Colon (tissue), 2 donors: Measurements from ENCODE around the gene AUTS2.

Source experiments
- FAIRE-seq: peaks from 2 replicates; lab custom pipeline; 2012; peaks lifted over from hg19 to GRCh38; lab: Jason Lieb, UNC
- donor health status: control.
- donor health status: control.

The AUTS2 gene

DNA sequence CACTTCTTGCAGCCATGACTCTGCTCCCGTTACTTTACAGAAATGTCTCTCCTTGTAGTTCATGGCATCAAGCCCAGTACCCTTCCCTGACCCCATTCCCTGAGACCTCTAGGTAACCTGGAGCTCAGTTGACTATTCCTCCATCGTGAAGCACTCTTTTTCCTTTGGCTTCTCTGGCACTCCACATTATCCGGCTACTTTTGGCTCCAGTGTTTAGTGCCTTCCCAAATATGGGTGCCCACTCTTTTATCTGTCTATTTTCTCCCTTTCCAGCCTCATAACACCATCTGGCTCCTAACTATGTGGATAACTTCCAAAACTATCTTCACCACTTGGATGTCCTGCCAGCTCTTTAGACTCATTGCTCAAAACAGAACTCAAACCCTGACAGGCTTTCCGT lies 788.9 kb downstream of the AUTS2 start:
- no peak for FAIRE-seq

DNA sequence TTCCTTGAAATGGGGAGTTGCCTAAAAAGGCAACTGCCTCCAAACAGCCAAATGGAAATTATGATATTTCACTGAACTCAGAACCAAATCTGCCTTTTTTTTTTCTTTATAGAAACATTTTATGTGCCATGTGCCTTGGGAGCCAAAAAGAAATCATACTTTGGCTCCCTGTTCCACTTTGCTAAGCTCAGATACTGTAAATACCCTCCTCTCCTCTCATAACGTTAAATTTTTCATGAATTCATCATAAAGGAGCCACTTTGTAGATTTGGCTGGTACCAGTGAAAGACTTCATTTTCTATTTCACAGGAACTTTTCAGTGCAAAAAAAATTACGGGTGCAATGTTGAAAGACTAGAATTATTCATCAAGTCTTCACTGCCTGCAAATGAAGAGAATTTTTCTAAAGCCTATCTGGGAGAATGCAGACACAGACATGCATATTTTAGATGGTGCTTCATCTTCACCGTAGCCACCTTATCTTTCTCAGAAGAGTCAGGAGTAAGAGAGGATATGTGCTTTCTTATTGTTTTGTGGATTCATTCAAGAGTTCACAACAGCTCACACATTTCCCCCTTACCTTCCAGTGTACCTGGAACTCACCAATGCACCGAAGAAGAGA lies 791.4 kb downstream of the AUTS2 start:
- FAIRE-seq: no peak

DNA sequence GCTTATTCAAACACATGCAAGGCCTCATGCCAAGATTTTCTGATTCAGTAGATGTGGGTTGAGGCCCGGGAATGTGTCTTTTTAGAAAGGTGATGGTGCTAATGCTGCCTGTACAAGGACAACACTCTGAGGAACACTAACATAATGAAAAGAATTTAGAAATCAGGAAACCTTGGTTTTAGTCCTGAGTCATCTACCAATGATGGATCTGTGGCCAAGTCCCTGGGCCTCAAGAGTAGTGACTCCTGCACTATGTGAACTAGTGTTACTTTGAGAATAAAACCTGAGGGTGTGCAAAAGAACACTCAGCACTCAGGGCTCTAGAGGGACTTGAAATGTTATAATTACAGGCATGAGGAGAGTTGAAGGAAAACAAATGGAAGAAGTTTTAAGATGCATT lies 792.0 kb downstream of the AUTS2 start:
- FAIRE-seq: no peak

DNA sequence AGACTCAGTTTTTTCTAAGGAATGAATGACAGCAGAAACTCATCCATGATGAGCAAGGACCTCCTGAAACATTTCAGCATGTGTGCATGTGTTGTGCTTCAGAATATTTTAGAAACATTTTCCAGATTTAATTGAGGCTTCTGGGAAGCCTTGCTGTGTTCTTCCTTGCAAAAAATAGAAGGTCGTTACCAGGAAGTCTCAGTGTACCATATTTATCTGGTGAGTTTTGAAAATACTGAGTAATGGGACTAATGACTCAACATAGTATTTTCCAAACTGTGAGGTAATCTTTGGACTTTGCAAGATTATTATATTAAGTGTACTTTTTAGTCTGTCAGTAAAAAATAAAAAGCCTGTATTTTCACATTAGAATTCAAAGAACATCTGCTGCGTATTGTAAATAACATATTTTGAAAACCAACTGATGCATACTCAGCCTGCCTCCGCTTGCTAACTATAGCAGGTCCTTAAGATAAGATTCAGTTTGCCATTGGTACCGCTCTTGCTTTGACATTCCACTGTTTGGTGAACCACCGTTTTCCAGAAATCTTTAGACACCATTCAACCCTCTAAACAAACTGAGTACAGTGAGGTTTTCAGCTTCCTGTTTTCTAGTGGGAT lies 794.1 kb downstream of the AUTS2 start:
- no peak for FAIRE-seq

DNA sequence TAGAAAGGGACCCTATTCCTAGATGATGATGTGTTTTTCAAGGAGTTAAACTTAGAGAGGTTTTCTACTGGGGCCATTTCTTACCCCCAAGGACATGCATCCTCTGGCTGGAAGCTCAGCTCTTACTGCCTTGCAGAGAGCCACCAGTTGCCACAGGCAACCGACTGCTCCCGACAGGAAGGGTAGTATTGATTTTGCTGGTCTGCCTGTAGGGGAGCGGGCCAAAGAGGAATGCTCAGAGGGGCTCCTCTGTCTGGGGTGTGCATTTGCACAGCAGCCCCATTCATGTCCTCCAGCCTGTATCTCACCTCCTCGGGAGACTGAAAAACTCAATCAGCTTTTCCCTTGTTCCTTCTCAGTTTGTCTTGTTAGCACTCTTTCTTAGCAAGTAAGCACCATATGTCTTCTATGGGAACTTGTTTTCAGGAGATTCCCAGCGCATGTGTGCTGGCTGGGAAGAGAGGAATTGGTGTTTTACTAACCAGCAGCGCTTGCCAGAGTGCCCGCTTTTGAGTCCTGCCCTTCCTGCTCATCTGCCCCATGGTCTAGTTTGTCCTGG lies 794.7 kb downstream of the AUTS2 start:
- FAIRE-seq: no peak

DNA sequence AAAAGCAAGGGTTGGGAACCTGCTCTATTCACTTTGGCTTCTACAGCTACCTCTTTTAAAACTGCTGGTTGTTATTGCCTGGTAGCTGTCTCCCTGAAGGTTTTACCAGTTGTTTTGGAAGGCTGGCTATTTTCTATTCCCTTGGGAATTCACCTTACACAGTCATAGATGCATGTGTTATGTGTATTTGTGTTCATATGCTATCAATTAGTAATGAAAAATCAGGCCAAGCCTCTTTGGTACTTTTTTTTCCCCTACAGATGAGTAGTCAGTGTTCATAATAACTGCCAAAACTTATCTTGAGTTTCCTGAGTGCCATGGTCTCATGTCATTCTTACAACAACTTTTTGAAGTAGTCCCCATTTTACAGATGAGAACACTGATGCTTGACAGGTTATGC lies 795.7 kb downstream of the AUTS2 start:
- no peak for FAIRE-seq

DNA sequence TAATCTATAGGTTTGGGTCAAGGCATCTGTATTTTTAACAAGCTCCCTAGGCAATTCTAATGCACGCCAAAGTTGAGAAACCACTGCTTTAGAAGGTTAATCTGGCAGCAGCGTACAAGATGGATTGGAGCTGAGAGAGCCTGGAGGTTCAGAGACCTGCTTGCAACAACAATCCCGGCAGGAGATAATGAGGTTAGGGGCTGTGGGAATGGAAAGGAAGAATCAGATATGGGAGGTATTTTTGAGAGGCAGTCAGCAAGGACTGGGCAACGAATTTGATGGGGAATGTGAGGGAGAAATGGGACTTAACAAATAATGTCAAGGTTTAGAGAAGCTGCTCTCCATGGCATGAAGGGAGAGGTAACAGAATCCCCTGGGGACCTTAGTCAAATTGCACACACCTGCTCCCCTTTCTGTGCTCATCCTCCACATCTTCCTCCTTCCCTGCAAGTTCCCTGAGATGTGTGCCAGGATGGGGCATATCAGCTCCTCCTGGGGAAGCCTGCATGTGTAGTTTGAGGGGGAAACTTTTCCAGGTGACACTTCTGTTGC lies 802.6 kb downstream of the AUTS2 start:
- no peak for FAIRE-seq

DNA sequence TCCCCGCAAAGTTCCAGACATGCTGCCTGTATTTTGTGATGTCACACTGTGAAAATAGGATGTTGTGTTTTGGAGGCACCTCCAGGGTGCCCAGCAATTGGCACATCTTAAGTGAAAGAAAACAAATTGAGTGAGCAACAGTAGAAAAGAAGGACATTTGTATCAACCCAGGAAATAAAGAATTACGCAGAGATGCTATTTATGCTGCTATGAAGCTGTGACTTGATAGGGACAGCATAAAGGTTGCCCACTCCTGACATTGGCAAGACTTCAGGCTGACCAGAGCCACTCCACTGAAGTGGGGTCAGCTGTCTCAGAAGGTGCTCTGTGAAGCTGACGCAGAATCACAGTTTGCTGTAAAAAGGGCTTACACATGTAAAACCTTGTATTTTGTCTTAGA lies 803.8 kb downstream of the AUTS2 start:
- FAIRE-seq: no peak

DNA sequence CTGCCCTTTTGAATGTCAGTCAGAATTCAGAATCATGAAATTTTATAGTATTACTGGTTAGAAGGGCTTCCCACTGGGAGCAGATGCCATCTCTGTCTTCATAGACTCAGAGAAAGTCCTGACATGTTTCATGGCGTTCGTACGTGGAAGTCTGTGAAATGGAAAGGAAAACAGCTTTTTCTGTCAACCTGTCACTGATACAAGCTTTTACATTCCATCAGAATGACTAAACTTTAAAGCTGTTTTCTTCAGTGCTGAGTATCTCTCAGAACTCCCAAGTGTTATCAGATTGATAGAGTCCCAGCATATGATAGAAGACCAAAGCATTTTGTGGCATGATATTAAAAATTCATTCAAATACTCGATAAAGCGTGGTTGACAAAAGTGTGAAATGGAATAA lies 807.0 kb downstream of the AUTS2 start:
- FAIRE-seq: no peak

DNA sequence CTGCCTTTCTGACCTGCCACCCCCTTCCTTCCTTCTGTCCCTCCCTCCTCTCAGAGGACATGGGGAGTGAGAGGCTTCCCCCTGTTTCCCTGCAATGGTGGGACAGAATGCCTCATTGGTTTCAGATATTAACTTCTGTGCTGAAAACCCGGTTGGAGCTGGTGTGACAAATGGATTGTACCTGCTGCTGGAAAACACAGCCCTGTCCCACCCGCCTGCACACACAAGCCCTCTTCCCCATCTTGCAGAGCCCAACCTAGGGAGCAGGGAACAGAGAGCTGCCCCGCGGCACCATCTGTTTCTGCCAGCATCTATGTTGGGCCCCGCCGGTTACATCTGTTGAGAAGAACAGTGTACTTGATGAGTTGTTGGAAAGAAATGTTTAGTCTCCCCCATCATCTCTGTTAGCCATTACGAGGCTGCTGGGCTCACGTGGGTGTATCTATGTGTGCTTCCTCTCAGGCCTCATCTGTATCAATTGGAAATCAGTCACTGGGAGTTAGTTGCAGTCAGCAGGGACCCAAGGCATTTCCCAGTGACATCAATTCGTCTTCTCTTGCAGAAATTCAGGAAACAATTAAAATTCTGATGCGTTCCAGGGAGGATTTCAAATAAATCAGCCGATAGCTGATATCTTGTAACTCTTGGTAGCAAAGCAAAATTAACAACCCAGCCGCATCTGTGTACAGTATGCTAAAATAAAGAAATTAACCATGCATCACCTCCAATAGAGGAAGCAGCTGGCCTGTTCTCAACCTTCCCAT lies 808.1 kb downstream of the AUTS2 start:
- no peak for FAIRE-seq

DNA sequence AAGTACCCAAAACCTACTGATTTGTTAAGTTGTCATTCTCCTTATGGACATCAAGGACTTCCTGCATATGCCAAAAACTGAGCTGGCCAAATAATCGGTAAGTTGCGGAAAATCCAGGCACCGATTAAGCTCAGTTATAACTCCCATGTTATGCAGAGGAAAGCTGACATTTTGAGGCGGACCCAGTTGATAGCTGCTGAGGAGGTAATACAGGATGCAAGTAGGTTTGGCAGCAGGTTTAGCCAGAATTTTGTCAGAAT lies 808.6 kb downstream of the AUTS2 start:
- FAIRE-seq: no peak

DNA sequence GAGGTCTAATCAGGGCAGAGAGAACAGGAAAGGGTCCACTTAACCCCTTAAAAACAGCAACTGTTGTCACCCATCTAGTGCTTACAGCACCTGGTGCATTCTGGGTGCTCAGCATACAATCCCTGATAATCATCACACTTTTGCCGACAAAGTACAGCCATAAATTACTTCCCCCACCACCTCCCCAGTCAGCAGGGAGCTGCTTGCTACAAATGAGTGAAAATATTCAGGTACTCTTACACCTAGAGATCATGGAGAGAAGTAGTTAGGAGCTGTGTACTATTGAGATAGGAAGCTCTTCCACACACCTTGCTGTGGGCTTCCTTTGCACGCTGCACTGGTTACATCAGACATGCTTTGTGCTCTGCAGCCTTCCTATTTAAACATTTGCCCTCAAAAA lies 810.2 kb downstream of the AUTS2 start:
- no peak for FAIRE-seq

DNA sequence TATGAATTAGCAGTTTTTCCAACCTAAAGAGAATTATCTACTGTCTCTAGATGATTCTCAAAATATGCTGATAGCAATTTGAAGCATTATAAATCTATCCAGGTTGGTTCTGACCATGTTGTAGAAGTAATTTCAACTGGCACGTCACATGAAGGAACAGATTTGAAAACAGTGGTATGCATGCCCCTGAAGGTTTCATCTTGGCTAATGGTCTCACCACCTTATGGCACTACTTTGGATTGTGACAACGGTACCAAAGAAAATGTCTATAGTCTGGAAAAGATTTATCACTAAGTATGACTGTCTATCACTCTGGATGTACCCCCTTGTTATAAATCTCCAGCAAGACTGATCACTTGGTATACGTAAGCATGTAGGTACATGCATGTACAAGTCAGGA lies 810.6 kb downstream of the AUTS2 start:
- FAIRE-seq: no peak

DNA sequence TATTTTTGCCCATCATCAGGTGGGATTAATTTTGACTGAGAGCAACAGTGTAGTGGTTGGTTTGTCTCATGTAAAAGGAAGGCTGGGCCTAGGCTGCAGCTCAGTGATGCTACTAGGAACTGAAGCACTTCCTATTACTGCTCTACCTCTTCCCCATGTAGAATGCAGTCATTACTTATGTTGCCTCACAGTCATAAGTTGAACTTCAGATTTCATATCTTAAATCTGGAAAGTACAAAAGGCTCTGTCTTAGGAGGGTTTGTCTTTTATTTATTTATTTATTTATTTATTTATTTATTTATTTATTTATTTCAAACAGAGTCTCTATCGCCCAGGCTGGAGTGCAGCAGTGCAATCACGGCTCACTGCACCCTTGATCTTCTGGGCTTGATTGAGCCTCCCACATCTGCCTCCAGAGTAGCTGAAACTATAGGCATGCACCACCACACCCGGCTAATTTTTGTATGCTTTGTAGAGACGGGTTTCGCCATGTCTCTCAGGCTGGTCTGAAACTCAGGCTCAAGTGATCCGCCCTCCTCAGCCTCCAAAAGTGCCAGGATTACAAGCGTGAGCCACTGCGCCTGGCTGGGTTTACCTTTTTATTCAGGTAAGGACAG lies 812.0 kb downstream of the AUTS2 start:
- FAIRE-seq: no peak

DNA sequence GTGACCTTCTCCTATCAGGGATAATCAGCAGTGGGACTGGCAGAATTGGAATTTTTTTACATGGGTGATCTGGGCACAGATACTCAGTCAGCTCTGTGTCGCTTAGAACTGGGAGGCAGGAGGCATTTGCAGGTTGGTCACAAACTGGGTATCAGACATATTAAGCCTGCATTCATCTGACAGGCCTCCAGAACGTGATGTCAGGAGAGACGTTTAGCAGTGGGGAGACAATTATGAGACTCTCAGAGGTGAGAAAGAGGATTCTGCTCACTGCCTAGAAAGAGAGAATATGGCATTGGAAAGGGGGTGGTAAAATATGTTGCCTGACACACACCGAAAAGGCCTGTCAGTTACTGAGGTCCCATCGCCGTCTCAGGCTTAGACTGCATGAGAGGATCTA lies 816.1 kb downstream of the AUTS2 start:
- FAIRE-seq: no peak

DNA sequence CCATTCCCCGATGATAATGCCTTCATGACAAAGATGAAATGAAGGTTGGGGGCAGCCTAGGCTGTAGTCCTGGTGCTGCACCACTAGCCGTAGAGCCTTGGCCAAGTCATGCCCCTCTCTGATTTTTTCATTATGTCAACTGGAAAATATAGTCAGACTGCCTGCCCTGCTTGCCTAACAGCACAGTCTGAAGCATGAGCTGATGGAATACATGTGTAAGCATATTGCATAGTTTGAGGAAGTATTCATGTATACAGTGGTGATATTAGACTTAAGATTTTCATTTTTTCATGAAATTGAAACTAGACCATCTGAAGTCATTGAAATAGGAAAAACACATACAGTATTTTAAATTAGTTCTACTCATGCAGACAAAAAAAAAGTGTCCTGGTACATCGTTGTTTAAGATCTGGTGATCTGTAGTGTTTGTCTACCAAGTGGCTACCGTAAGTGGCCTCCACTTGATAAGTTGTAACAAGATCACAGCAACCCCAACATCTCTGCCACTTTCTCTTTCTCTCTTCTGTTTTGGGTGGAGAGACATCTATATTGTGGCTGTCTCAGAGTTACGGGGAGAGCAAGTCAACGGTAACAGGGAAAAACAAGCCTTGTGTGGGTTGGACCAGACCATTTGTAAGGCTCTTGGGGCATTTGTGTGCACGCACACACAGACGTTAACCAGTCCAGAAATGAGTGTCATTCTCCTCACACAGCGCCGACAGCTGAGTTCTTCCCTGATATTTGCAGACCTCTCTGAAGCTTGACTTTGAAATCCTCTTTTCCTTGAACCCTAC lies 817.1 kb downstream of the AUTS2 start:
- FAIRE-seq: no peak

DNA sequence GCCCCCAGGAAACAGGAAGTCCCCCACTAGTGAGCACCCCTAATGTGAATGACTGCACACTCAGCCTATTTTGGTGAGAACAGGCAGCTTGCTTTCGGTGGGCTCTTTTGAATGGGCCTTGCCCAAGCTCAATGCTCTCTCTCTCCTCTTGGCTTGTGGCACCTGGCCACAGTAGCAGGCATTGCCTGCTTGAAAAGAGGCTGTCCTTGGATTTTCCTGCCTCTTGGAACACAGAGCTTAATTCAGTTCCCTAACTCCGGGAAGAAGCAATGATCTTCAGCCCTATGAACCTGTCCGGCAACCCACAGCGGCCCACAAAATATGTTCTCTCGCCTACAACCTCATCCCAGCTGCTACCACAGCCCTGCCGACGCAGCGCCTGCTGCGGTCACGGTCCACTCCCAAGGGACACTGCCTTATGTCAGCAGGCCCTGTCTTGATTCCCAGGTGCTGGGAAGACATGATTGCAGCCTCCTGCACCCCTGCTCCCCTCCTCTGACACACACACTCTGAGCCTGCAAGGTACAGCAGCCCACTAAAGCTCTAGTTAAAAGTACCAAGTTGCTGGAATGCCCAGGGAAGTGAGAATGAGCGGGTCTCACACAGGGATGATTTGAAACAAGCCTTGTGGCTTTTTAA lies 818.2 kb downstream of the AUTS2 start:
- no peak for FAIRE-seq

DNA sequence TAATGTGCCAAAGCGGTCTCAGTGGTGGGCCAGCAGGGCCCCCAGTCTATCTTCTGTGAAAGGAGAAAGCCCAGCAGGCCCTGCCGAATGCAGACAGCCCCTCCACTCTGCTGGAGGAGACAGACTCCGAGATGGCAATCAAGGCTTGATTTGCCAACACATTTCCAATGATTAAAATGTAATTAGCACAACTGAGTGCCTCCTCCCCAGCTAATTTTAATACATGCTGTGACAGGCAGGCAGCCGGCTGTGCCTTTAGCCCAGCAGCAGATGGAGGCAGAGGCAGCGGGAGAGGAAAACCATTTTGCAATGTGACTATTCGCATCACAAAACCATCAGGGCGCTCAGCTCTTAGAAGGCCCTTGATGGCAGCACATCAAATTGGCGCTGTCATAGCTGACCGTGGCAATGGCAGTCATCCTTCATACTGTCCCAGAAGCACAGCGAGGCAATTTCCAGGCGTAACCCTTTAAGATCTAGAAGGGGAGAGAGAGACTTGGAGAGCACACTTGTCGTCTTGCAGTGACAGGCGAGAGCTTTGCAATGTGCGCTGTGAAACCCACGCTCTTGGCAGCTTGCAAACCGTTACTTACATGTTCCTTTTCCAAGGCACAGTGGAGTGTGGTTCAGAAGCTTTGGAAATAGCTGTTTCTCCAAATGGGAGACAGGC lies 818.8 kb downstream of the AUTS2 start:
- no peak for FAIRE-seq

DNA sequence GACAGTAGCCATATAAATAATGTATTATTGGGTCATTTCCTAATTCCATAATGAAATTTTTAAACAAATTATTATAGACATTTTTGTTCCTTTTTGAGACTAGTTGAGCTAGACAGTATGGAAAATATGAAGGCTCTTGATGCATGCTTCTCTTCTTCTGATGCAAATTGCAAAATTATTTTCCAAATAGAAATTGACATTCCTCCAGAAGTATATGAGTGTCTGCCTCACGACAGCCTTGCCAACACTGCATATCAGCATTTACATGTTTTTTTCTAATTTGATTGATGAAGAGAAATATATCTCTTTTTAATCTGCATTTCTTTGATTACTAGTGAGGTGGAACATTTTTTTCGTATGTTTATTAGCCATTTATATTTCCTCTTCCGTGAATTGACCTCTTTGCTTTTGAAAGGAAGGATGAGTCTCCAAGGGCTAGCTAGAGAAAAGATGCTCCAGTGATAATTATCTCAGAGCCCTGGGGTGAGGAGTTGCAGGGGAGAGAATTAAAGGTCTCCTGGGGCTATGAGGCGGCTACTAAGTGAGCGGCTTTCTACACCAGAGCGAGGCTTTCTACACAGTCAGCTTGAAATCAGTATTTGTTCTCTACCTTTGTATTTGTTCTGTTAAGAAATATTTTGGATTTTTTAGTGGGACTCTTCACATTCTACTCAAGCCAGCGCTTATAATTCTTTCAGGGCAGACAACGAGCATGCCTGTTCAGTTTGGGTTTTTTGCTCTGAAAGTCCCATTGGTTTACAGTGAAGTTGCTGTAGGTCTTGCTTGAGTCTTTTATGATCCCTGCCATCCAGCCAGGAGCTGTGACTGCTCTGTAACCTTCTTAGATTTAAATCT lies 821.5 kb downstream of the AUTS2 start:
- FAIRE-seq: no peak

DNA sequence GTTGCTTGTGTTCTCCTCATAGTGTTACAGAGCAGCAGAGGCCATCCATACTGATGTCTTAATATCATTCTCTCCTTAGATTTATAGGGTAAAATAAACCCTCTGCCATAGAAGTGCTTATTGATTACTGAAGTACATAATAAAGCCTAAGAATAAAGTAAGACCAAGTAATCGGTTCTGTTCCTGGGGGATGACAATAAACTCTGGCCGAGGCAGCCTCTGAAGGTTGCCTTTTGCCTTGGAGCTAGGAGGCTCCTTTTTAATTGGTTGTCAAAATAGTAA lies 822.0 kb downstream of the AUTS2 start:
- FAIRE-seq: no peak
